Measurements from ENCODE around the gene GABRP.
"Not testable (repeated sequence)": the region's sequence is repeated elsewhere in the genome, so short reads cannot be mapped to it uniquely, and the experiment has no call there.

GABRP gene

DNA sequence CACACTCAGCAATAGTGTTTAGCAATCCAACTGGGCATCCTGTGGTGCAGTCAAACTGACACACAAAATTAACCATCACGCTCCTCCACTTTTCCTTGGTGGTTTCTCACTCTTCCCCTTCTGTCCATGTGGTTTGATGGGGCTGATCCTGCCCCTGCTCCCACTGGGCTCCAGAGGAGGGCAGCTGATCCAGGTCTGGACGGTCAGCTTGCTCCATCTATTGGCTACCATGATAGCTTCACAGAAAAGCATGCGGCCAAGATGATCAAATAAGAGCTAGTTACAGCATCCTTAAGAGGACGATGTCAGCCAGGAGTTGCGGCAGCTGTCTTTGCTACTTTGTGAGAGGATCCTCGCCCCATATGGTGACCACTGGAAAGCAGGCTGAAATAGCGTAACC, 48.7 kb downstream of the GABRP start:
- in situ Hi-C loops (cut with MboI; ENCODE audit: low pct_unique_long_range_greater_than_20kb, low sequenced_read_pairs, unreplicated experiment): no loop called here
- DNase-seq (ENCODE audit: low spot score): no peak

GRCh38 chr5:170833981-170834380, 50.5 kb downstream of the GABRP start:
- DNase-seq (ENCODE audit: low spot score); in situ Hi-C loops (cut with MboI; ENCODE audit: low pct_unique_long_range_greater_than_20kb, low sequenced_read_pairs, unreplicated experiment): not testable (repeated sequence)

More for the DNA sequence above, 48.7 kb downstream of the GABRP start:
- no peak for TF ChIP-seq CTCF (IDR thresholded peaks at IDR 0.05; ENCODE audit: extremely low read depth, insufficient read depth, missing control alignments)

GRCh38 chr5:170836226-170836625, 52.7 kb downstream of the GABRP start:
- no peak for TF ChIP-seq CTCF (IDR thresholded peaks at IDR 0.05; ENCODE audit: extremely low read depth, insufficient read depth, missing control alignments)
- in situ Hi-C loops (cut with MboI; ENCODE audit: low pct_unique_long_range_greater_than_20kb, low sequenced_read_pairs, unreplicated experiment): no loop called here
- DNase-seq (ENCODE audit: low spot score): no peak

DNA sequence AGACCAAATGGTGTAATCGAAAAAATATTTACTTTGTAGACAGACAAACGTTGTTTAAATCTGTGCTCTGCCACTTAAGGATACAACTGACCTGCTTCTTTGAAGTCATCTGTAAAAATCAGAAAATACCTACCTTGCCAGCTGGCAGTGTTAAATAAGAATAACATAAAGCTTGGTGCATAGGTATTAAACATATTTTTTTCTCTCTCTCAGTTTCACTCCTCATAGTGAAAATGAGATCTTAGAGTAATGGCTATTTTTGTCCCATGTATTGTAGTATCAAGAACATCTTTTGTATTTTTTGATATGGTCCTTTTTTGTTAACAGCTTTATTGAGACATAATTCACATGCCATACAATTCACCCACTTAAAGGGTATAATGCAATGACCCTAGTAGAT, 60.3 kb downstream of the GABRP start:
- no peak for DNase-seq (ENCODE audit: low spot score)
- TF ChIP-seq CTCF (IDR thresholded peaks at IDR 0.05; ENCODE audit: extremely low read depth, insufficient read depth, missing control alignments): no peak
- in situ Hi-C loops (cut with MboI; ENCODE audit: low pct_unique_long_range_greater_than_20kb, low sequenced_read_pairs, unreplicated experiment): no loop called here

DNA sequence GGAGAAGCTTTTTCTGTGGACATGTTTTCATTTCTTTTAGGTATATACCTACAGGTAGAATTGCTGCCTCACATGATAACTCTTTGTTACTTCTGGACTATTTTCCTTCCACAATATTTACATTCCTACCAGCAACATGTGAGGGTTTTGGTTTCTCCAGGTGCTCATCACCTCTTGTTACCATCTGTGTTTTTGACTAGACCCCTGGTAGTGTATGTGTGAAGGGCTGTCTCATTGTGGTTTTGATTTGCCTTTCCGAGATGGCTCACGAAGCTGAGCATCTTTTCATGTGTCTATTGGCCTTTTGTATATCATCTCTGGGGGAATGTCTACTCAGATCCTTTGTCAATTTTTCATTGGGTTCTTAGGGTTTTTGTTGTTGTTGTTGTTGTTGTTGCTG, 61.1 kb downstream of the GABRP start:
- in situ Hi-C loops (cut with MboI; ENCODE audit: low pct_unique_long_range_greater_than_20kb, low sequenced_read_pairs, unreplicated experiment): no loop called here
- DNase-seq (ENCODE audit: low spot score): no peak

DNA sequence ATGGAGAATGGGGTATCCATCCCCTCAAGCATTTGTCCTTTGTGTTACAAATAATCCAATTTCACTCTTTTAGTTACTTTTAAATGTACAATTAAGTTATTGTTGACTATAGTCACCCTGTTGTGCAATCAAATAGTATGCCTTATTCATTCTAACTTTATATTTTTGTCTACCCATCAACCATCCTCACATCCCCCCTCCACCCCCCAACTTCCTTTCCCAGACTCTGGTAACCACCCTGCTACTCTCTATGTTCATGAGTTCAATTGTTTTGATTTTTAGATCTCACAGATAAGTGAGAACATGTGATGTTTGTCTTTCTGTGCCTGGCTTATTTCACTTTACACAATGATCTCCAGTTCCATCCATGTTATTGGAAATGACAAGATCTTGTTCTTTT, 62.9 kb downstream of the GABRP start:
- in situ Hi-C loops (cut with MboI; ENCODE audit: low pct_unique_long_range_greater_than_20kb, low sequenced_read_pairs, unreplicated experiment): no loop called here
- no peak for DNase-seq (ENCODE audit: low spot score)
- TF ChIP-seq CTCF (IDR thresholded peaks at IDR 0.05; ENCODE audit: extremely low read depth, insufficient read depth, missing control alignments): no peak

More for the DNA sequence above, 61.1 kb downstream of the GABRP start:
- no peak for TF ChIP-seq CTCF (IDR thresholded peaks at IDR 0.05; ENCODE audit: extremely low read depth, insufficient read depth, missing control alignments)

DNA sequence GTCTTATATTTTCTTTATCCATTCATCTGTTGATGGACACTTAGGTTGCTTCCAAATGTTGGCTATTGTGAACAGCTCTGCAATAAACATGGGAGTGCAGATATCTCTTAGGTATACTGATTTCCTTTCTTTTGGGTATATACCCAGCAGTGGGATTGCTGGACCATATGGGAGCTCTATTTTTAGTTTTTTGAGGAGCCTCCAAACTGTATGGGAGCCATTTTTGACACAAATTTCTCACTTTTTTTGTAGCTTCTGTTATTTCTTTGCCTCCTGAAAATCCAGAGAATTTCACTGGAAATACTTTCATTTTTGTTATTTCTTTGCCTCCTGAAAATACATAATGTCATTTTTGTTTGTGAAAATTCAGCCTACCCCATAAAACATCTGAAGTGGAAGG, 63.3 kb downstream of the GABRP start:
- no peak for DNase-seq (ENCODE audit: low spot score)
- TF ChIP-seq CTCF (IDR thresholded peaks at IDR 0.05; ENCODE audit: extremely low read depth, insufficient read depth, missing control alignments): no peak
- in situ Hi-C loops (cut with MboI; ENCODE audit: low pct_unique_long_range_greater_than_20kb, low sequenced_read_pairs, unreplicated experiment): no loop called here

All from GM13977 (cell line).